ENCODE measurements around the gene PJA1.

DNA sequence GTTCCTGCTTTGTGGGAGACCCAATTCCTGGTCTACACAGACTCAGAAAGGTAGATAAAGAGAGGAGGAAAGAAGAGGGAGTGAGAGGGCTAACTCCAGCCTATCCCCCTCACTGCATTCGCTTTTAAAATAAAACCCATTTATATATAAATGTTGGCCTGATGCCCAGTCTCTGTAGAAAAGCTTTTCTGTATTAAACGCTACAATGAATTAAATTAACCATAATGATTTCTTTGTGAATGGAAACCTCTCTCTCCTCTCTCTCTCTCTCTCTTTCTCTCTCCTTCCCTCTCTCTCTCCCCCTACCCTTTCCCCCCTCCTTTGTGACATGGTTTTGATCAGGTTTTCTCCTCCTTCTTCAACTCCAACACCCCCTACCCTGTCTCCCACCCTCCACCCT lies 34.8 kb downstream of the PJA1 start:
- no peak for TF ChIP-seq CTCF (IDR thresholded peaks at IDR 0.05)
- TF ChIP-seq POLR2A (IDR thresholded peaks at IDR 0.05) = no peak
